Measurements from ENCODE around the gene PRKN.
"Not testable (repeated sequence)": the region's sequence is repeated elsewhere in the genome, so short reads cannot be mapped to it uniquely, and the experiment has no call there.

The PRKN gene

DNA sequence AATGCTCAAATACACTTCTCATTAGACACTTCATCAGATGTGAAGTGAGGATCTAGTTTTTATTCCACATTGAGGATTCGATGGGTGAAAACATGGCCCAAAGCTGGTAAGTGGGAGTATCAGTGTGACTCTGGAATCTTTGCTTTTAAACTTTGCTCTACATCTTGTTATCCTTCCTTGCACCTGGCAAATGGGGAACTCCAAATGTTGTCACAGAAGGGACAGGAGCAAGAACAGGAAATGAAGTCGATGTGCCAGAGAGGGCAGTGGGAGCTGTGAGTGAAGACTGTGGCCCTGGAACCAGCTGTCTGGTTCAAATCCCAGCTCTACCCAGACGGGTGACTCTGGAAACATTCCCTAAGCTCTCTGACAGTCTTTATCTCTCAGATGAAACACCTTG lies 1367.0 kb downstream of the PRKN start:
- no peak for DNase-seq

DNA sequence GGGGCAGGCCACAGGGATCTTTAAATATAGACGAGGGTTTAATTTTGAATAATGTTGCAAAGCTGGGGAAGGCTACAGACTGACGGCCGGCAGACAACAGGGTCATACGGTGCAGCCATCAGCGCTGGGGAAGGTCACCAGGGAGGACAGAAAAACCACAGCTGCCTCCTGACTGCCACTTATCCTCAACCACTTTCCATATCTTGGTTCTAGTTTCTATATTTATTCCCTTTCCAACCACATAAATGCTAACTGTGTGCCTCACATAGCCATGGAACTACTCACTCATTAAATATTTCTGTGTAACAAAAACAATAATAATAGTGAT lies 1368.0 kb downstream of the PRKN start:
- DNase-seq = no peak

DNA sequence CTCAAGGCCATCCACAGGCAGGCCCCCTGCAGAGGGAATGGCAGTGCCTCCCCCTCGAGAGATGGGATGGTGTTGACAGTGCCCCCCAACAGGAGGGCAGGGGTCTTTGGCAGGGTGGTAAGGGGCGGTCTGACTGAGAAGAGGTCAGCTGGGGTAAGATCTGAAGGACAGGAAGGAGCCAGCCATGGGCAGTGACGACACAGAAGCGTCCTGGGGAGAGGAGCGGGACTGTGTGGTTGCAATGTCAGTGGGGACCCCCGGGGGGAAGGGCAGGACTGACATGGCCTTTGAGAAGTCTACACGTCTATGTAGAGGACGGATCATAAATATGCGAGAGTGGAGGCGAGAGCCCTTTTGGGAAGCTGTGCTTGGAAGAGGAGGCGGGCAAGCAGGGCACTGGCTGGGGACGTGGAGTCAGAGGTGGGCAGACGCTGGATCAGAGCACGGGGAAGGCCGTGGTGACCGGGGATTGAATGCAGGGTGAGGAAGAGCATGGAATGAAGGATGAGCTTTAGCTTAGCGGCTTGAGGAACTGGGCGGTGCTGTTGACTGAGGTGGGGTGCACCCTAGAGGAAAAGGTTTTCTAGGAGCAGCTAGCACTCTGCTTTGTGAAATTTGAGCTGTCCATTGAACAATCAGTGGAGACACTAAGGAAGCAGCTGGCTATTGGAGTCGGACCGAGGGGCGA lies 1371.3 kb downstream of the PRKN start:
- DNase-seq = no peak

DNA sequence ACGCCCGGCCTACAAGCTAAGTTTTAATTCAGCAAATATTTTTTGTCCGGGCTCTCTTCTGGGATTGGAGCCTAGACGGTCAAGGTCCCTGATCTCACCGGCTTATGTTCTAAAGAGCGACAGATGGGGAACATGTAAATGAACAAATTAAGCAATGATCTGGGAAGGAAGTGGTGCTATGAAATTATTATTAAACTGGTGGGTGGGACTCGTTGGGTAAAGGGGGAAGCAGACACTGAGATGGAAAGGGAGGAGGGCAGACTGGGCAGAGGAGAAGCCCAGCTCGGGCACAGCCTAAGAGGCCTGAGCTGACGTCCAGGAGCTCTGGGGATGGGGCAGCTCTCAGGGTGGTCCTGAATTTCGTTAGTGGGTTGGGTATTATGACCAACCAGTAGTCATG lies 1371.9 kb downstream of the PRKN start:
- DNase-seq = no peak

DNA sequence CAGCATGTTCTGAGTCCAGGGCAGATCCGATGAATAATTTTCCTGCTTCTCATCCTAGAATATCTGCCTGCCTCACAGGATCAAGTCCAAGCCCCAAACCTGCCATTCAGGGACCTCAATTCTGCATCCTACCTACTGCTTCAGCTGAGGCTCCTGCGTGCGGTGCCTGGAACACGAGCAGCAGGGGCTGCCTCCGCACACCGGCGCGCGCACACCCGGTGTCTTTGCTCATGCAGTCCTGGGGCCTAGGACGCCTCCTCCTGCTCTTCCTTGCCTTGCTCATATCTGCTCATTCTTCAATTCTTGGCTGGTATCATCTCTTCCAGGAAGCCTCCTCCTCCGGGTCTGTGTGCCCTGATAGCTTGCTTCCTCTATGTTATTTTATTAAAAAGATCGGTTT lies 1372.6 kb downstream of the PRKN start:
- no peak for DNase-seq

DNA sequence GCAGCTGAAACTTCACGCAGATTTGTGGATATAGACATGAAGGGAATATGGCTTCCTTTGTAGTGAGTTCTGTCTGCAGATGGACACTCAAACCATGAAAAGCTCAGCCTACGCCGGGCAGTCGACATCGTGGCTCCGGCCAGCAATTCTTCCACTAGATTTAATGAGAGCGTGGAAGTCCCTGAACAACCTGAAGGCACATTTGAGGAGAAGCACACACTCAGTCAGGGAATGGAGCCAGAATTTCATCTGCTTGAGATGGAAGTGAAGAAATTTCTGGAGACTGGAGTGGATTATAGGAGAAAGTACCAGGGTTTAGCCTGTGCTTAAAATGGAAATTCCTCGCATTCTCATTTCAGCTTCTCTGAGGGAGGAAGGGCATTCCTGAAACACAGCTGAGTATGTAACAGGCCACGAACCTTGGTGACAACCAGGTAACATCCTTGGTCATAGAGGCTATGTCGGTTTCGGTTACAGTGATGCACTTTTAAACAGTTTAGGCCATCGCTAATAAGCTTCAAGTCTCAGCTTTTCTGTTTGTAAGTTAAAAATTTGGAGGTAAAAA lies 1373.2 kb downstream of the PRKN start:
- DNase-seq = no peak

DNA sequence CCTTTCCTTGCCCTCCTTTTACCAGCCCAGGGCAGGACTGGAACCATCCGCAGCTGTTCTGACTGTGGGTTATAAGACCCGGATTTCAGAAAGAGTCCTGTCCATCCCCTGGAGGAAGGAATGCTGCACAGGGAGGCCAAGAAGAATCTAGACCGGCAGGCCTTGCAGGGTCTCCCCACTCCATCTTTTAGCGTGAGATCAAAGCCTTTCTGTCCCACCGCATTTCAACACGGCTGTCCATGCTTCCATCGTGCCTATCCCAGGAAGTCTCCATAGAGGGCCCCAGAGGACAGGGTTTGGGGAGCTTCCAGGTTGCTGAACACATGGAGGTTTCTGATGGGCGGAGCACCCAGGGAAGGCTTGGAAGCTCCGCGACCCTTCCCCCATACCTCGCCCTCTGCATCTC lies 1374.4 kb downstream of the PRKN start:
- no peak for DNase-seq

DNA sequence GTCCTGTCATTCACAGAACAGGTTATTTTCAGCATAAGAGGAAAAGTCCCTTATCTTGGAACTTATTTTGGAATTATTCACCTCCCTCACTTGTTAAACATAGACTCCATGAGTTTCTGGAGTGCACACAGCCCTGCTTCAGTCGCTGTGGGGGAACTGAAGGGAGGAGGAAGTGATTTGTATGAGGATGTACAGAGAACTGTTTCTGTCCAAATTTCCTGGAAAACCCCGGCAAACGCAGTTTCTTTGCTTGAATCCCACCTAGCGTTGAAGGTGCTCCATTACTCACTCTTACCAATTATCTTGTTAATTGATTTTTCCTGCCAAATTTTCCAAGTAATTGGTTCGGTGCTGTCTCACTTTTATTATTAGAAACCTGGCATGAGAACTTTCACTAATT lies 1375.7 kb downstream of the PRKN start:
- no peak for DNase-seq

DNA sequence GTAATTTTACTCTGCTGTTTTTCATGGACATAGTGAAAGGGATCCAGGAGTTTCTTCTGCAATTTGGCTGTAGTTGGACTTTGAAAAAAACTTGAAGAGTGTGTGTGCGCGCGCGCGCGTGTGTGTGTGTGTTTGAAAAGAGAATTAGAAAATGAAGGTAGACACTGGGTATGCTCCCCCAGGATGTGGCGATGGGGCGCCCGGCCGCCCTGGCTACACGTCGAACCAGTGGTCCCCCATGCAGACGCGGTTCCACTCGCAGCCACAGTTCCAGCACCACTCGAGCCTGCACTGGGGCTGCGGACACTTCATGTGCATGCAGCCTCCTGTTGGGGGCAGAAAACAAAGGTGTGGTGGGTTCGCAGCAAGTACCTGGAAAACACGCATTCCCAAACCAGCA lies 1377.7 kb downstream of the PRKN start:
- no peak for DNase-seq

DNA sequence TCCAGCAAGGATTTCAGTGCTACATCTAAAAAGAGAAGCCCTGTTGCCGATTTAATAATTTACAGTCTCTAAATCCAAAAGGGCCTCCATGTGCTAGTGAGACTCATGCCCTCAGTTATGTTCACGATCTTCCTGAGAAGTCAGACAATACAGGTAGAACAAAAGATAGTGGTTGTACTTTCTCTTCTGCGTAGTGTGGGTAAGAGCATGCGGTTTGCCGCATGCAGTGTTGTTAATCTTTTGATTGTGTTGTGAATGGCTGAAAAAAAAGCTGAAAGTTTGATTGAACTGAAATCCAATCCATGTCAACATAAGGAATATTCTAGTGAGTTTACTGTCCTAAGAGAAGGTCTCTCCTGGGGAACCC lies 1379.0 kb downstream of the PRKN start:
- no peak for DNase-seq

DNA sequence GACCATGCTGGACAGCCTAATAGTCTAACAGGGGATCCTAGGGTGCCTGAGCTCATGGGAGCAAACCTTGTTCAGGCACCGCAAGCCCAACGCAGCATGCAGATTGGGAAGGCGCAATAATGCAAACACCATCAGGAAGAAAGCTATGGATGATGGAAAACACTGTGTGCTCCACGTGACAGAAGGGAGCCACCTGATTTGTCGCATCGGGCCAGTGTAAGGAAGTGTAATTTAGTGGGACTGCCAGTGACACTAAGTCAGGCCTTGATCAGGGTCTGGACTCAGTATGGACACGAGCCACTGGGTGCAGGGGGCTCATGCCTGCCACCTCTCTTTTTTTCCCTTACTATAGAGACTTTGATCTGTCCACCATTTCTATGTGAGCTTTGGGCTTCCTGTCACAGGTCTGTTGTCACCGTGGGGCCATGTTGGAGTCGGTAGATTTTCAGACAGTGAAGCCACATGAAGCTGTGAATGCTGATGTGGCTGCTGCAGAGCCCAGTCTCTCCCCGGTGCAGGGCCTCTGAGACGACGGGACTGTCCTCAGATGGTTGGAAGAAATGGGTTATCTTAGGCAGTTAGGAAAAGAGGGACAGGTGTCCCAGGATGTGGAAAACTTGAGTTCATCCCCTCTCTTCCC lies 1379.5 kb downstream of the PRKN start:
- no peak for DNase-seq

DNA sequence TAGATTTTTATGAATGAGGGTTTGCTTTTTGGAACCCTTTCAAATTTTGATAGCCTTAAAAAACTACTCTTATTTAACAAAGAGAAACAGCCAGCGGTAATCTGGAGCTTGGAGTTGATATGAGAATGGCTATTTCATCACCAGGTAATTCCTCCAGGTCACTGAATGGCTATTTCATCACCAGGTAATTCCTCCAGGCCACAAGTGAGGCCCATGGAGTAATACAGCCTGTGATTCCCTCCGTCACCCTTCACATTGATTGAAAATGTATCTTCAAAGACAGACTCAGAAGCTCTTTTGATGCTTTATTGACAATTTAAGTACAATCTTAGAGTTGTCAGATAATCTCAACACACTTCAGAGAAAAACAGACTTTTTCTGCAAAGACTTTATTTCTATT lies 1380.4 kb downstream of the PRKN start:
- DNase-seq = no peak

DNA sequence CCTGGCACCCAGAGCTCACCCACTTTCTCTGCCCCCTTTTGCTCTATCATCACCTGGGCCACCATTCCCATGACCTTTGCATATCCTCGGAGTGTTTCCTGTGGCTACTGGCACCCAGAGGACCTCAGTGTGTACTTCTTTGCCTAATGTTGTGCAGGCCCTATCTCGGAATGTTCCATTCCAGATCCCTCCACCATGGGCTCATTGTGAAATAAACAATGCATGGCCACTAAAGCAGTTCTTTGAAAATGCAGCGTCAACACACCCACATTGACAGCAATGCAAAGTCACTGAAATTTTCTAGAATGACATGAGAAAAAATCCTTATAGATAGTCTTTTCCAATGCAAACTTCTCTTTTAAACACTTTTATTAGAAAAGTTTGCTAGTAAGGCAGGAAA lies 1380.8 kb downstream of the PRKN start:
- DNase-seq = no peak

DNA sequence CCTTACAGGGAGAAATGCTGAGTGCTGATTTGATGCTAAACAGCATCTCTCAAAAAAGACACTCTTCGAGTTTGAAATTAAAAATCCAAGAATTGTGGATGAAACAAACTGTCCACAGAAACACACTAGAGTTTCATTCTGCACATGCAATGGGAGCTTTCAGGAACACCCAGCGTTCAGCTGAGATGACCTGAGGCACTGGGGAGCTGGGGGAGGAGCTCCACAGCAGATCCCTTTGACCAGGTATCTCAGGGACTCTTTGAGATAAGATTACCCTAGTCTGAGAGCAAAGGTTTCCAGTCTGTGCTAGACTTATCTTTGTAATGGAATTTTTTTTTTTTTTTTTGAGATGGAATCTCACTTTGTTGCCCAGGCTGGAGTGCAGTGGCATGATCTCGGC lies 1382.9 kb downstream of the PRKN start:
- DNase-seq = no peak

DNA sequence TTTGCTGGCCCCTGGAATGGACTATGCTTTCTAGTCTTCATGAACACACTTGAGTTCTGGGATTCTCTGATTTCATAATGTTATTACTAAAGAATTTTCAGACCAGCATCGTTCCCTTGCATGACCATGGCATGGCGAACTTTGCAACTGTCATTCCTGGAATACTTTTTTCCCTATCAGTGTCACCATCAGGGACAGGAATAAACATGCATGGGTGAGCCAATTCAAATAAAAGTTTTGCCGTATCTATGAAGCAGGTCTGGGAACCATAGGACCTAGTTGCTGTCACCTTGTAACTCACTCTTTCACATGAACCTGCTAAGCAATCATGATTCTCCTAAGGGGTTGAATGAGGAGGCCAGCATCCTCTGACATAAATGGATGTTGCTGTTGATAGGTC lies 1385.5 kb downstream of the PRKN start:
- DNase-seq = no peak

DNA sequence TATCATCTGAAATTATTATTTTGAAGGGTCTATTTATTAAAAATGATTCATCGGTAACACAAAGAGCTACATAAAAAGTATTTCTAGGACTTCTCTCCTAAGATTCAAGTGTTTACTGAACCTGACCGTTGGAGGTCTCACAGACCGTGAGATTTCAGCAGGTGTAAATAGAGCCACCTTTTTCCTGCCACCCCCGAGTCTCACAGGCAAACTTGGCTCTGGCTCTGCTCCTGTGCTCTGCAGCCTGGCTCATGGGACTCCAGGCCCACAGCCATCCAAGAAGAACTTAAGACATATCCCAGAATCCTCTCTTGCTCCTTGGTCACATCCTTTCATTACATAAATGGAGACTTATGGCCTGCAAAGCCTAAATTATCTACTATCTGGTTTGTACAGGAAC lies 1385.9 kb downstream of the PRKN start:
- DNase-seq = no peak

DNA sequence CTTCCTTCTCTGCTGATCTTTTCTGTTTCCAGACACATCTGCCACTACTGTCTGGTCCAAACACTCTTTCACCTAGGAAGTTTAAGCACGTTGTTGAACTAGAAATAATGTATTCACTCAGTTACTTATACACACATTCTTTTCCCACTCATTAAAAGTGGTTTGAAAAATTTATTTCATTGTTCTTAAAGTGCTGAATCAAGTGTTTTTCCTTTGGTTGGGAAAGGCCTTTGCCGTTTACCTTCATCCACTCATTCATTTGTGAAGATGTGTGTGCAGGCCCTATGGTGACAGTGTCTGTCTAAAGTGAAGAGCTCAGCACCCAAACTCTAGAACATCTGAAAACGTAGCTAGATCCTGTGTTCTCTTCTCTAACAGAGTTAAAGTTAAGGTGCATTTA lies 1389.6 kb downstream of the PRKN start:
- DNase-seq = no peak

DNA sequence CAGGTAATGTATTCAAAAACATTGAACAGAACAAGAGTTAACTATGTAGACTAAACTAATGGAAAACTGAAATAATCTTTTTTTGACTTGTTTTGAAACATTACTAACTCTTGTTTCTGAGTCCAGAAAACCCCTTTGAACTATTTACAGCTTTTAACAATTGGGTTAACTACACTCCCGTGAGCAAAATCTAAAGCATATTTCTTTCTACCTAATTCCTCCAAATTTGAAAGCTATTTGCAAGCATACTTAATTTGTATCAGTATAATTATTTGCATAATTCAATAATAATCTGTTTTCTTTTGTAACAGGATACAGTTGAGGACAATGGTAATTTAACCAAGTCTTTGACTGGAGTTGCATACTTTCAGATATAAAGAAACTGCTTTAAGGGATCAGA lies 1391.1 kb downstream of the PRKN start:
- no peak for DNase-seq

DNA sequence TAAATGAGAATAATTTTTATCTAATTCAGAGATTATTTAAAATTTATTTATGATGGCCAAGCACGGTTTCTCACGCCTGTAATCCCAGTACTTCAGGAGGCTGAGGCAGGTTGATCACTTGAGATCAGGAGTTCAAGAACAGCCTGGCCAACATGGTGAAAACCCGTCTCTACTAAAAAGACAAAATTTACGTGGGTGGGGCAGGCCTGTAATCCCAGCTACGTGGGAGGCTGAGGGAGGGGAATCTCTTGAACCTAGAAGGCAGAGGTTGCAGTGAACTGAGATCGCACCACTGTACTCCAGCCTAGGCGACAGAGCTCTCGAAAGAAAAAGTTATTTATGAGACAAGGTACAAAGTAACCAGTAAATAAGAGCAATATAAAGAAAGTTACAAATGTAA lies 1394.2 kb downstream of the PRKN start:
- DNase-seq = no peak

DNA sequence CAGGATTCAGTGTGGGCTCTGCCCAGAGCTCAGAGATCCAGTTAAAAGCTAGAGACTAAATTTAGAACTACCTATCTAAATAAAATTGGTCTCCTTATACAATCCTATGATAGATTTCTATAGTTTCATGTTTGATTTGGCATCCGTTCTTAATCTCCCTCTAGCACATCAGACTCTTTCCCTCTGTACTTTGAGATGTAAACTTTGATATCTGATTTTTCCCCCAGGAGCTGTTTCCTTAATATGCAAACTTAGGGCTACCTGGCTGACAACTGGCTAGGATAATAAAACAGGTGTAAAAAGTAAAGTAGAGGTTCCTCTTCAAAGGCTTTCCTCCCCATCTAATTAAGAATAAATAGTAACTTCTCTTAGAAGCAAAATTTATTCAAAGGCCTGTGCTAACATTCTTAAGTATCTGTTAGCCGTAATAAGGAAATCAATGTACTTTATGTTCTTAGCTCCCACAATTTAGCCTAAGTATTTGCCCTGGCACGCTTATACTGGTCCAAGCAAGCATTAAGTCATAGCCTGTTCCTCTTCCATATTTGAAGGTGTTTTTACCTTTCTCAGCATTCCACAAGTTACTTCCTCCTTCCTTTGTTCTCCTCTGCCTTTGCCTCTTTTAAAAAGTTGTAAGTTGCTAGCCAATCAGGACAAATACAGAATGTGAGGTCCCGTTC lies 1396.0 kb downstream of the PRKN start:
- not testable (repeated sequence) for DNase-seq

DNA sequence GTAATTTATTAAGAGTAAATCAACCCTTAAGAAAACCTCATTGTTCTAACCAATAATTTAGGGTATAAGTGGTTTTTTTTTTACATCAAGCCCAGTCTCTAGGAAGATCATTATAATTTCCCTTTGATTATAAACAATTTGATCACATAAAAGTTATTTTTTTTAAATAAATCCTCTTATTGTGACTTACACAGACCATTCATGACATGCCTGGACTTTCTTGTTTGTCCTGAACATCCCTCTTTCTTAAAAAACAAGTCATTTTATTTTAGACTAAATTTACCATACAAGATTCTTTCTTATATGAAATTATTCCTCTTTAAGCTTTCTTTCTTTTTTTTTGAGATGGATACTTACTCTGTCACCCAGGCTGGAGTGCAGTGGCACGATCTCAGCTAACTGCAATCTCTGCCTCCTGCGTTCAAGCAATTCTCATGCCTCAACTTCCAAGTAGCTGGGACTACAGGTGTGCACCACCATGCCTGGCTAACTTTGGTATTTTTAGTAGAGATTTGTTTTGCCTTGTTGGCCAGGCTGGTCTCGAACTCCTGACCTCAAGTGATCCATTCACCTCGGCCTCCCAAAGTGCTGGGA lies 1400.1 kb downstream of the PRKN start:
- no peak for DNase-seq

DNA sequence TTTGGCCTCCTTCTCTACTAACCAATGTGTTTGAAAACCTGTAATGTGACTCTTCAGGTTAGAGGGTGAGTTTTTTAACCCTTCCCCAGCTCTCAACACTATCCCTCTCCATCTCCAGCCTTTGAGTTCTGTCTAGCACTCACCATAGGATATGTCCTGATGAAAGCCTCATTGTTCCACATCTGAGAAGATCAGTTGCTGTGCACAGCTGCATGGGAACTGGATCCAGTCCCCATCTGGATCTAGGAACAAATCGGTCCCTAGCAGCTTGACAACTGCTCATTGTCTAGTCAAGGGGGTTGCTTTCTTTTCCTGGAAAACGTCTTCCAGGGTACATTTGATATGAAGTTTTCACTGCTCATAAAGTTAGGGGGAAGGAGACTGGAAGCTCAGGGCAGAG lies 1408.3 kb downstream of the PRKN start:
- DNase-seq = no peak

DNA sequence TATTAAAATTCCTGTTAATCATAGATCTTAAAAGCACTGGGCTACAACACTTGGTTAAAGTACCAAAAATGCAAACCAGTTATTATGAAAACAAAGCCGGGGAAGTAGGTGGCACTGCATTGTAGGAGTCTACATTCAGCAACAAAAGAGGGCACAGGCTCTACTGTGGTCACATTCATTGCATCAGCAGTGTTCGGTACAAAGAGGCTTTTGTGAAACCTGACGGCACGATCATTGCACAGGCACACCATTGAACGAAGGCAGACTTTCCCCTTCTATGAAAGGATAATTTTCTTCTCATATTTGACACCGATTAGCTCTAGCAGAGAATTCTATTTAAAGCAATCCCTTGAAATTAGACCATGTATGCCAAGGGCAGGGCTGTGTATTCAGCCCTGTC lies 1409.1 kb downstream of the PRKN start:
- DNase-seq = no peak

DNA sequence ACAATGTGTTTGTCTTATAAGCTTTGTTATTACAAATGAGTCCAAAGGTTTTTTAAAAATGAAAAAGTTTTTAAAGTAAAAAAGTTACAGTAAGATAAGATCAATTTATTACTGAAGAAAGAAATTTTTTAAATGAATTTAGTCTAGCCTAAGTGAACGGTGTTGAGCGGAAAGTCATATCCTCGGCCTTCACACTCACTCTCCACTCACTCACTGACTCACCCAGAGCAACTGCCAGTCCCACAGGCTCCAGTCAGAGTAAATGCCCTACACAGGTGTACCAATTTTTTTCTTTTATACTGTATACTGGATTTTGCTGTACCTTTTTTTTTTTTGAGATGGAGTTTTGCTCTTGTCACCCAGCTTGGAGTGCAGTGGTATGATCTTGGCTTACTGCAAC lies 1411.0 kb downstream of the PRKN start:
- no peak for DNase-seq
